GM12872 (cell line): ENCODE measurements around the gene RAB3D.

ENCODE experiments used
- CTCF ChIP-seq: IDR thresholded peaks from 3 replicates; pipeline ENCODE4 v1.5.1; 2011; ENCODE audit warnings: low read depth, mild to moderate bottlenecking, low read length, moderate library complexity; ENCODE audit not compliant: insufficient read depth

The RAB3D gene

GRCh38 chr19:11379857-11380350 lies 40.4 kb upstream of the RAB3D start:
- TF ChIP-seq CTCF, result no peak

- TF ChIP-seq CTCF, result peak; percentile 78
Observed at GRCh38 chr19:11378319-11379189, 39.1 kb upstream of the RAB3D start.

GRCh38 chr19:11377756-11378155 lies 38.3 kb upstream of the RAB3D start:
- no peak for TF ChIP-seq CTCF

- TF ChIP-seq CTCF, result no peak
Observed at GRCh38 chr19:11377237-11377636, 37.8 kb upstream of the RAB3D start.

GRCh38 chr19:11375143-11375948 lies 35.9 kb upstream of the RAB3D start:
- TF ChIP-seq CTCF, result no peak

- TF ChIP-seq CTCF, result no peak
Observed at GRCh38 chr19:11374433-11375142, 35.1 kb upstream of the RAB3D start, which contains the start of gene SWSAP1. TSS of gene SWSAP1 (plus strand) at chr19:11374666. CDS start at chr19:11374681, 15 bp downstream.

GRCh38 chr19:11373885-11374432 lies 34.5 kb upstream of the RAB3D start:
- no peak for TF ChIP-seq CTCF
